NCI-H1930 (cell line): ENCODE data around the gene MMP28.

Experiments used
- DNase-seq, 2 experiments: peaks; one replicate each; lab custom pipeline; 2025; lab: John Stamatoyannopoulos, UW

Gene MMP28, protein sequence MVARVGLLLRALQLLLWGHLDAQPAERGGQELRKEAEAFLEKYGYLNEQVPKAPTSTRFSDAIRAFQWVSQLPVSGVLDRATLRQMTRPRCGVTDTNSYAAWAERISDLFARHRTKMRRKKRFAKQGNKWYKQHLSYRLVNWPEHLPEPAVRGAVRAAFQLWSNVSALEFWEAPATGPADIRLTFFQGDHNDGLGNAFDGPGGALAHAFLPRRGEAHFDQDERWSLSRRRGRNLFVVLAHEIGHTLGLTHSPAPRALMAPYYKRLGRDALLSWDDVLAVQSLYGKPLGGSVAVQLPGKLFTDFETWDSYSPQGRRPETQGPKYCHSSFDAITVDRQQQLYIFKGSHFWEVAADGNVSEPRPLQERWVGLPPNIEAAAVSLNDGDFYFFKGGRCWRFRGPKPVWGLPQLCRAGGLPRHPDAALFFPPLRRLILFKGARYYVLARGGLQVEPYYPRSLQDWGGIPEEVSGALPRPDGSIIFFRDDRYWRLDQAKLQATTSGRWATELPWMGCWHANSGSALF

GRCh38 chr17:35795007-35795870 is at the start of gene MMP28:
TSS of gene MMP28 (minus strand) at chr17:35795641. CDS start at chr17:35795377, 264 bp downstream.
- DNase-seq: peak in 1 of 2 experiments; percentile 11

- DNase-seq: no peak
Observed at GRCh38 chr17:35844547-35844946, 49.1 kb upstream of the MMP28 start.

DNA sequence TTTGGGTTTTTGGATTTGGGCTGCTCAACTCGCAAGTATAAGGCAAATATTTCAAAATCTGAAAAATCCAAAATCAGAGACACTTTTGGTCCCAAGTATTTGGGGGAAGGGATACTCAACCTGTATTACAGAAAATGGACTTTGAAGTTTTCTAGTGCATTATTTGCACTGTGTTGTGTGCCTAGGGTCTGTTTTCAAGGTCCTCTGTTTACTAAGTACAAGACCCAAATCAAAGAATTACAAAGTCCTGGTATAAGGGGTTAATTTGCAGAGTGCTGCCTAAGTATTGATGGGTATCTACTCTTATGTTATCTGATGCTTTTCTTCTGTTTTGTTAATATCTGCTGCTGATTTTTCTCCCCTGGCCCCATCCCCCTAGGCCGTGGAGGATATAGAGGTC is 48.3 kb upstream of the MMP28 start:
- no peak for DNase-seq

DNA sequence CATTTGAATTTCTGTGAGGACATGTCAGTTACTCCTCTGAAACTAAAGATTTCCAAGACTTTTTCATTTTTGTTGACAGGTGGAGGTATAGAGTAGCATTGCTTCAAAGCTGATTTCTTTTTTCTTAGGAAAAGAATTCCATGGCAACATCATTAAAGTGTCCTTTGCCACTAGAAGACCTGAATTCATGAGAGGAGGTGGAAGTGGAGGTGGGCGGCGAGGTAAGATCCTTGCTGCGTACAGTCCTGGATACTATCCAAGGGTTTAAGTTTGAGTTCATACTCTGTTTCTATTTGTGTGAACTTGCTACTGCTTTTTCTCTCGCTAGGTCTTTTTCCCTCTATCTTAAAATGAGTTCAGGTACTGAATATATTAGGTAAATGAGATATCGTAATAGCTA is 46.8 kb upstream of the MMP28 start:
- DNase-seq: no peak

GRCh38 chr17:35841505-35841904 is 46.1 kb upstream of the MMP28 start:
- no peak for DNase-seq

DNA sequence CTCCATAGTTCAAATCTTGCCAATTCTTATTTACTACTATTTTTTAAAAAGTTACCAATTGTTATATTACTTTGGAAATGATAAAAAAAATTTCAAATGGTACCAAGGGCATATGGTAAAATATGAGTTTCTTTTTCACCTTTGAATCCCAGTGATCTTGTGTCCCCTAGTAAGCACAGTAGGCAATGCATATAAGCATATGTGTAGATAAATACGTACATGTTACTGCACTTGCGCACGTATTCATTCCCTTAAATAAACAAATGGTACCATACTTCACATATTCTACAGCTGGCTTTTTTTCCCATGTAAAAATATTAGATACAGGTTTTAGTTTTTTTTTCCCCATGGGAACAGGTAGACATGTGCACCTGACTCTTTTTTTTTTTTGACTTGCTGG is 45.7 kb upstream of the MMP28 start:
- no peak for DNase-seq

- DNase-seq: no peak
Observed at GRCh38 chr17:35825206-35825605, 29.8 kb upstream of the MMP28 start.

DNA sequence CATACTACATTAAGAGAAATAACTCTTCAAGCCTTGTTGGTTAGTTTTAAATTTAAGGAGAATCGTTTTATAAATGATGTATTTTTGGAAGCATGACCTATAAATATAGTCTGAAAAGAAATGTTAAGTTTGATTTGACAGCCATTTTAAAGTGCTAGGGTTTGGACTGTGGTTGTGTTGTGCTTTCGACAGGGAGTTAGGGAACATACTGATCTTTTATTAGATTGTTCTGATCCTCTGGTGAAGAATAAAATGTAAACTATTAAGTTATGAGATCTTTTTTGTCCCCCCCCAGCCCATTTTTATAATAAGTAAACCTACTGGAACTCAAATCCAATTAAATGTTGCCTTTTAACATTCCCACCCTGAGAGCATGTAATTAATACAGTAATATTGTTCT is 25.9 kb upstream of the MMP28 start:
- DNase-seq: no peak

DNA sequence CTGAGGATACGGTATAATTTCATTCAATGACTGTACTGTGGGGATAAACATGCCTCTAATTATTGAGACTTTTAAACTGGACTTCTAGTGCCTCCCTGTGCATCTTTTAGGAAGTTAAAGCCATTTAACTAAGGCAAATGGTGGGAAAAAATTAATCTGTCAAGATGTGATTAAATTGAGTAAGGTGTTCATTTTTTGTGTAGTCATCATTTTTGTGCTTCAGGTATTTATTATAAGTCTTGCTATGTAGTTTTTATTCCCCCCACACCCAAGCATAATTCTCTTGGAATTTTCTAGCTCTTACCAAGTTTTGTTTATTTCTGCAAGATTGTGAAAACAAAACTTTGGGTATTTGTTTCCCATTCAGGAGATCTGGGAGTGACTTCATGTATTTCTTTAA is 24.0 kb upstream of the MMP28 start:
- no peak for DNase-seq

- DNase-seq: no peak
Observed at GRCh38 chr17:35817196-35817595, 21.8 kb upstream of the MMP28 start.

DNA sequence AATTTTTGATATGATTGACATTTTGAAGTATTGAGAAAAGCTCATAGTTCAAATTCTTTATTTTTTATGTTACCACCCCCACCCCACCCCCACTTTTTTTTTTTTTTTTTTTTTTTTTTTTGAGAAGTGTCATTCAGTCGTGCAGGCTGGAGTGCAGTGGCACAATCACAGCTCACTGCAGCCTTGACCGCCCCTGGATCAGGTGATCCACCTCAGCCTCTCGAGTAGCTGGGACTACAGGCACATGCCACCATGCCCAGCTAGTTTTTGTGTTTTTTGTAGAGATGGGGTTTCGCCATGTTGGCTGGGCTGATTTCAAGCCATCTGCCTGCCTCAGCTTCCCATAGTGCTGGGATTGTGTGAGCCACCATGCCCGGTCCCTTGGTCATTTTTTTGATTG is 21.3 kb upstream of the MMP28 start:
- no peak for DNase-seq

DNA sequence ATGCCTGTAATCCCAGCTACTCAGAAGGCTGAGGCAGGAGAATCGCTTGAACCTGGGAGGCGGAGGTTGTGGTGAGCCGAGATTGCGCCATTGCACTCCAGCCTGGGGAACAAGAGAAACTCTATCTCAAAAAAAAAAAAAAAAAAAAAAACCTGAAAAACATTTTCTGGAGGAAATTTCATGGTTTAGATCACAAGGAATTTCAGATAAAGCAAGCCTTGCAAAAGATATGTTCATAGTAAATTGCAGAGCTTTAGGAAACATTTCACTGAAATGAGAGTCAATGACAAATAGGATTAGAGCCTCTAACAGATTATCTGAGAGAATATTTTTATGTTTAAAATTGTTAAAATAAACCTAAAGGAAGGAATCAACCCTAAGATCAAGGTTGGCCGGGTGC is 17.0 kb upstream of the MMP28 start:
- DNase-seq: no peak

DNA sequence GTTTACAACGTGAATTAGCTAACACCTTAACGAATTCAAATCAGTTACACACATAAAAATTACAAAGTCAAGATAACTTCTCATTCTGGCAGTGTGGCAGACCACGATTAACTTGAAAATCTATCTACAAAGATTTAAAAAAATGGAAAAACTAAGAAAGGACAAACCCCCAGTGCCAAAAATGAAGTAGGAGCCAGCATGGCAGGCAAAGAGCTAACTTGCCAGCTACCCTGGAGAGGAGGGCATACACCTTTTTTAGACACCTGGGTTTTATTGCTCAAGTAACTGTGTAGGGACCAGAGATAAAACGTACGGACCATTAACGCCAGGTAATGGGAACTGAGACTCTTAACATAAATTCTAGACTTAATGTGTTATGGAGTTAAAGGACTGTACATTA is 16.3 kb upstream of the MMP28 start:
- DNase-seq: no peak

DNA sequence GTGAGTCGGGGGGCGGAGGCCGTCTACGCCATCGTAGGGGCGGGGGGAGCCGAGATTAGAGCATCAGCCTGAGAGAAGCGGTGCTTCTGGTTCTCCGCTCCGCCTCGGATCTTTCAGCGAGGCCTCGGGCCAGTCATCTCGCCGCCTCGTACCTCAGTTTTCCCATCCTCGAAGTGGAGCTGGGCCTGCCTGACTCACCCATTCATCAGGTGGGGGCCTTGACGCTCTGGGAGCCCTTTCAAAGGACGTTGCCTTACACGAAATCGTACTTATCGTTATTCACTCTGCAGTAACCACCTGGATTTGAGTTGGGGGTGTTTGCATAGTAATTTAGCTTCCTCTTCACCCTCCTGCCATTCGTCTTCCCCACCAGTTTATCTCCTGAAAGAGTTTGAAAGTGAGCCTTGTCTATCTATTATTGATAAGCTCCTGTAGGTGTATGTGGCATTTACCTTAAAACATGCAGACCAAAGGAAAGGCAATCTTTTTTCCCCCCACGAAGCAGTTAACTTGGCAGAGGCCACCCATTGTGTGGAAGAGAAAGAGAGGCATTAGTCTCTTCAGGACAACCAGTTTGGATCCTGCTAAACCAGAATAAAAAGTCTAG is 14.5 kb upstream of the MMP28 start:
- no peak for DNase-seq

DNA sequence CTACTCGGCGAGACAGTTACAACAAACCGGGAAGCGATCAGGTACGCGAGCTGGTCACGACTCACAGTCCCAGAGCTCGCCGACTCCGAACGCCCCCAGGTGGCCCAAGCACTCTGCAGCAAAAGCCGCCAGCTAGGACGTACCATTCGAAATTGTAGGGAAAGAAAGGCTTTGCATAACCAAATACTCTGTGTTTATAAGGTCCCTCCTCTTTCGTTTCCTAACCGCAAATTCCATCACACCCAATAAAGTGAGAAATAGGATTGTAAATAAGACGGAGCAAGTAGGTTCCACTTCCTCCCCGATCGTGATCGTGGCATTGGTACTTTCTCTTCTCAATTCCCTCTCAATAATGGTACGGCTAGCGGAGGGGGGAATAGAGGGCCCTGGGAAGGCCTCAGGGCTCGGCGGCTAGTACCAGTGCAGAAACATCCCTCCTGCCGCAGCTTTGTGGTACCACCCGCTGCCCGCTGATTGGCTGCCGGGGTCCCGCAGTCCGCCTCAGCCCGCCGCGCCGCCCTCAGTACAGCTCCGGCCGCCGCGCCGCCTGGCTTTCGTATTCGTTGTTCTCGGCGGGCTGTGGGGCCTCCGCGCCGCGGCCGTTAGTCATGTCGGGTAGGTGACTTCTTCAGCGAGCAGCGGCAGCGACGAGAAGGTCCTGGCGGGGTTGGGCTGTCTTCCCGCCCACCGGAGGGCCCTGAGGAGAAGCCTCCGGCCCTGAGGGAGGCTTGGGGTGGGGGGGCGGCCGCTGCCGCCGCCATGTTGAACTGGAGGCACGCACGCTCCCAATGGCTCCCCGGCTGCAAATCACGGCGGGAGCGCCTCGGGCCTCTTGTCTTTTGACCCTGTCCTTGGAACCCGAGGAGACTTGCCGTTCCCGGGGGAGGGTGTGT is 13.8 kb upstream of the MMP28 start, which contains the start of gene TAF15:
Gene TAF15, plus strand, starts transcription at position 523 of the 893 bp plus-strand sequence. Its CDS starts 86 bp downstream, at position 609.
- DNase-seq: peak; percentile 93 to 95

GRCh38 chr17:35808240-35808961 is 13.0 kb upstream of the MMP28 start:
- no peak for DNase-seq

GRCh38 chr17:35807371-35808144 is 12.1 kb upstream of the MMP28 start:
- DNase-seq: no peak

GRCh38 chr17:35804658-35805192 is 9.3 kb upstream of the MMP28 start:
- peak; percentile 47 to 58 for DNase-seq

- DNase-seq: no peak
Observed at GRCh38 chr17:35801583-35802224, 6.3 kb upstream of the MMP28 start.
